Testis (tissue), 3 donors: ENCODE measurements around the gene SMCR8. TPM values are rescaled to one million over a fixed set of nuclear protein-coding genes. Genes with fewer than 3 reads are reported as not detected.
"Not testable (repeated sequence)": the region's sequence is repeated elsewhere in the genome, so short reads cannot be mapped to it uniquely, and the experiment has no call there.

ENCODE experiments used
- DNase-seq: peaks from one replicate; pipeline ENCODE4 v3.0.0-alpha.2; 2019
- H3K27ac ChIP-seq, 2 donors: fragments of 200-600 bp; sonication (generic); one replicate each; pipeline ENCODE4 v1.5.1; 2019
- H3K27me3 ChIP-seq: fragments of 200-600 bp; sonication (generic); one replicate; pipeline ENCODE4 v1.5.1; 2019
- H3K36me3 ChIP-seq: fragments of 200-600 bp; sonication (generic); one replicate; pipeline ENCODE4 v1.5.1; 2017; ENCODE audit warnings: low read depth; ENCODE audit errors: missing control alignments
- H3K4me1 ChIP-seq: fragments of 200-600 bp; sonication (generic); one replicate; pipeline ENCODE4 v1.5.1; 2019
- H3K4me3 ChIP-seq, 2 donors: fragments of 200-600 bp; sonication (generic); one replicate each; pipeline ENCODE4 v1.5.1; 2017 to 2019
- H3K9me3 ChIP-seq: fragments of 200-600 bp; sonication (generic); one replicate; pipeline ENCODE4 v1.5.1; 2017
- POLR2A ChIP-seq: fragments of 450-650 bp; IDR thresholded peaks from one replicate; pipeline ENCODE4 v1.6.1; 2017; ENCODE audit warnings: antibody characterized with exemption, mild to moderate bottlenecking, moderate library complexity
- WGBS, 2 donors: methylation state at CpG; one replicate each; pipeline ENCODE4 v1.1.5; 2018; 5-methylcytosine and 5-hydroxymethylcytosine counted together
- intact Hi-C: fragments of 100-400 bp; cut with DNase I; formaldehyde crosslinking; loops from one replicate; pipeline ENCODE4 v1.15.1; 2023; ENCODE audit warnings: low total_unique reads
- polyA plus RNA-seq: library from polyadenylated mRNA; stranded (reverse); fragments of 350-450 nt; fragmentation: Illumina TruSeq; extraction: RNeasy Lipid Tissue Mini Kit (QIAGEN cat#74804); gene quantifications from one replicate; pipeline ENCODE4 v1.2.3, GENCODE V29; 2014; ENCODE audit warnings: low read depth, low replicate concordance; ENCODE audit not compliant: insufficient read depth
- total RNA-seq, 2 donors: library from RNA; depleted of rRNA; stranded (reverse); fragments of >200 nt; gene quantifications; one replicate each; pipeline ENCODE4 v1.2.3, GENCODE V29; 2016
- TF ChIP-seq, protein P1 (sequence below), 3 experiments: fragments of 450-650 bp in 2 of 3; fragments of 200-600 bp in 1 of 3; sonication (generic) in 1 of 3; IDR thresholded peaks; one replicate each; pipeline ENCODE4 v1.5.1; 2016 to 2019; ENCODE audit warnings: antibody characterized with exemption in 3 of 3, mild to moderate bottlenecking in 2 of 3, moderate library complexity in 1 of 3

The SMCR8 gene
- total and polyA plus RNA-seq, 3 donors from 2014 or later, result 20.3 to 27.7 (median 25.0) TPM

DNA sequence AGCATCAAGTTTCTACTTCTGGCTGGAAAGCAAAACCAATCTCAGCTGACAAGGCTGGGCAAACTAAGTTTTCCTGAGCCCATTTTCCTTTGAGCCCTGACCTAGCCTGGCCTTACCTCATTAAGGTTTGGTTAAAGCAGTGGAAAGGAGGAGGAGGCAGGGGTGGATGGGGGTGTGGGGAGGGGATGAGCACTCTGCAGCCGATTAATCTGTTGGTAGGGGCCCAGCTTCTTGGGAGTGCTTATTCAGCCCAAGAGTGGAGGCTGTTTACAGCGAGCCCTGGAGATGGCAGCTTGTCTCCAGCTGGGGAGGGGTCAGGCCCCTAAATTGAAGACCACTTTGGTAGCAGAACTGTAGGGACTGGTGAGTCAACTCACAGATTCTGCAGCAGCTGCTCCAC, 12.0 kb downstream of the SMCR8 start:
- H3K27ac ChIP-seq, result no peak overlapping the region
- no peaks in the 10 kb centered on the region for H3K36me3 ChIP-seq
- no peak overlapping the region for H3K4me3 ChIP-seq
- WGBS, 2 donors, result 57 to 82% methylated on average over 2 of the region's 2 CpGs
- no peak for DNase-seq
- peaks cover 19% of the 10 kb centered on the region for H3K4me1 ChIP-seq
- no peaks in the 10 kb centered on the region for H3K9me3 ChIP-seq
- H3K27me3 ChIP-seq, result no peaks in the 10 kb centered on the region
- TF ChIP-seq, protein P1, sequence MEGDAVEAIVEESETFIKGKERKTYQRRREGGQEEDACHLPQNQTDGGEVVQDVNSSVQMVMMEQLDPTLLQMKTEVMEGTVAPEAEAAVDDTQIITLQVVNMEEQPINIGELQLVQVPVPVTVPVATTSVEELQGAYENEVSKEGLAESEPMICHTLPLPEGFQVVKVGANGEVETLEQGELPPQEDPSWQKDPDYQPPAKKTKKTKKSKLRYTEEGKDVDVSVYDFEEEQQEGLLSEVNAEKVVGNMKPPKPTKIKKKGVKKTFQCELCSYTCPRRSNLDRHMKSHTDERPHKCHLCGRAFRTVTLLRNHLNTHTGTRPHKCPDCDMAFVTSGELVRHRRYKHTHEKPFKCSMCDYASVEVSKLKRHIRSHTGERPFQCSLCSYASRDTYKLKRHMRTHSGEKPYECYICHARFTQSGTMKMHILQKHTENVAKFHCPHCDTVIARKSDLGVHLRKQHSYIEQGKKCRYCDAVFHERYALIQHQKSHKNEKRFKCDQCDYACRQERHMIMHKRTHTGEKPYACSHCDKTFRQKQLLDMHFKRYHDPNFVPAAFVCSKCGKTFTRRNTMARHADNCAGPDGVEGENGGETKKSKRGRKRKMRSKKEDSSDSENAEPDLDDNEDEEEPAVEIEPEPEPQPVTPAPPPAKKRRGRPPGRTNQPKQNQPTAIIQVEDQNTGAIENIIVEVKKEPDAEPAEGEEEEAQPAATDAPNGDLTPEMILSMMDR (IDR thresholded peaks at IDR 0.05), result no peak
- TF ChIP-seq POLR2A, result no peak
- intact Hi-C loops, result loop anchor here (10.0 kb wide), 1 partner anchor 62 kb away; the partner anchor contains the start of gene MIEF2

GRCh38 chr17:18327556-18327955, 12.5 kb downstream of the SMCR8 start:
- intact Hi-C loops, result loop anchor here (10.0 kb wide), 1 partner anchor 63 kb away; the partner anchor contains the start of gene MIEF2
- H3K27me3 ChIP-seq, result no peaks in the 10 kb centered on the region
- H3K27ac ChIP-seq, result no peak overlapping the region
- H3K9me3 ChIP-seq, result no peaks in the 10 kb centered on the region
- H3K36me3 ChIP-seq, result no peaks in the 10 kb centered on the region
- DNase-seq, result no peak
- no peak overlapping the region for H3K4me3 ChIP-seq
- H3K4me1 ChIP-seq, result peaks cover 19% of the 10 kb centered on the region
- 83 to 90% methylated on average over 10 of the region's 10 CpGs for WGBS, 2 donors
- no peak for TF ChIP-seq POLR2A
- TF ChIP-seq, protein P1 (IDR thresholded peaks at IDR 0.05), result no peak

DNA sequence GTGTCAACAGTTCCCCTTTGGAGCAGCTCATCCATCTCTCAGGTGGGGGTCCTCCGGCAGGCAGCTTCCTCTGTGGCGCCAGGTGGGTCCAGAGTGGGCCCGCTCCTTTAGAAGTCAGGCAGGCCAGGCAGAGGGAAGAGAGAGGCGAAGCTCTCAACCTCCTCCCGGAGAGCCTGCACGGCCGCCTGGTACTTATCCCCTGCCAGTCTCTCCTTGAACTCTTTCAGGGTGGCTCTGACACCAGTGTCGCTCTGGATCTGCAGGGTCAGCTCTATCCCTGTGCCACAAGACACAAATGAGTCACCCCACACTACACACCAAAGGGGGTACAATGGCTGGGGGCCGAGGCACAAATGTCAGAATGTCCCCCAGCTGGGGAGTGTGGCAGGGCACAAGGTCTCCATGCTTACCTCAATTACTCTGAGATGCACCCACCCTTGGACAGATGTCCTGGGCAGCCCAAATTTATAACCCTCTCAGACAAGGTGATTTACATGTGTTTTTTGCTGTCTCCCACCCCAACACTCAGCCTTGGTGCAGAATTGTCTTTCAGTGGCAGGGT, 13.6 kb downstream of the SMCR8 start:
- H3K27ac ChIP-seq, result no peak overlapping the region
- no peak for DNase-seq
- no peaks in the 10 kb centered on the region for H3K36me3 ChIP-seq
- 74 to 78% methylated on average over 7 to 9 of the region's 9 CpGs for WGBS, 2 donors
- H3K27me3 ChIP-seq, result no peaks in the 10 kb centered on the region
- H3K4me3 ChIP-seq, result no peak overlapping the region
- H3K9me3 ChIP-seq, result no peaks in the 10 kb centered on the region
- intact Hi-C loops, result loop anchor here (10.0 kb wide), 1 partner anchor 64 kb away; the partner anchor contains the start of gene MIEF2
- TF ChIP-seq POLR2A, result no peak
- TF ChIP-seq, protein P1 (IDR thresholded peaks at IDR 0.05), result no peak
- H3K4me1 ChIP-seq, result peaks cover 19% of the 10 kb centered on the region

DNA sequence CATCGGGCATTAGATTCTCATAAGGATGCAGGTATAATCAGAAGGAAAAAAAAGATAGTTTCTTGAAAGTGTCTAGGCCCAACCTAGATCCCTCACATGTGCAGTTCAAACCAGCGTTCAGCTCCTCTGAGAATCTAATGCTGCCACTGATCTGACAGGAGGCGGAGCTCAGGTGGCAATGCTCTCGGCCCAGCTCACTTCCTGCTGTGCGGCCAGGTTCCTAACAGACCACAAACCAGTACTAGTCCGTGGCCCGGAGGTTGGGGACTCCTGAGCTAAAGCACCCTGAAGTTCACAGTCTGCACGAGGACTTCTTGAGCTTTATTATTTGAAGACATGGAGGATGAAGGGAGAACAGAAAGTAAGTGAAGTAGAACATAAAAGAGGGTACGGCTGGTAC, 16.8 kb downstream of the SMCR8 start:
- Histone ChIP-seq H3K4me3 (no peak overlapping the region), H3K9me3 (no peaks in the 10 kb centered on the region), H3K27me3 (no peaks in the 10 kb centered on the region), H3K27ac (no peak overlapping the region), H3K4me1 (peaks cover 9% of the 10 kb centered on the region), H3K36me3 (no peaks in the 10 kb centered on the region)
- TF ChIP-seq, protein P1 (IDR thresholded peaks at IDR 0.05), result no peak
- no peak for TF ChIP-seq POLR2A
- intact Hi-C loops, result no loop called here
- 90 to 92% methylated on average over 9 of the region's 9 CpGs for WGBS, 2 donors
- no peak for DNase-seq

DNA sequence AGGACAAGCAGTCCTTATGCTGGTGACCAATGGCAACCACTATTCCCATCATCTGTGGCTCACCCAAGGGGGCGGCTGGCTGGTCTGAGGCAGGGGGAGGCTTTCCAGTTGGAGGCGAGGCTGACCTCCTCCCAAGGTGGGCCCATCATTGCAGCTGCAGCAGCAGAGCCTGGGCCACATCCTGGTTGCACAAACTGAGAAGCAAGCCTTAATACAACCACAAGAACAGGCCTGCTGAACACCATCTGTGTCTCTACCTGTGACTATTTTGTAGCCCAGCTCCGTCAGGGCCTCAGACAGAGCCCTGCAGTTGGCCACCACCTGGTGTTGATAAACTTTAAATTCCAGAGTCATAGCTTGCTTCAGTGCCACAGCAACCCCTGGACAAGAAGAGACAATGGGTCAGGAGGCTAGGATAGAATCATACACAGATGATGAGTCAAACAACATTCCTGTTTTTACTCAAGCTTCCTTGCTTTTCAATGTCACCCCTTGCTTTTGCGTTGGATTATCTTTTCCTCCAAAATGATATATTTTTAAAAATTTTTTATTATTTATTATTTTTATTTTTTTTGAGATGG, 17.9 kb downstream of the SMCR8 start:
- no peaks in the 10 kb centered on the region for H3K27me3 ChIP-seq
- WGBS, 2 donors, result 88 to 89% methylated on average over 1 to 4 of the region's 4 CpGs
- intact Hi-C loops, result no loop called here

GRCh38 chr17:18338158-18338557, 23.1 kb downstream of the SMCR8 start:
- intact Hi-C loops, H3K4me1 ChIP-seq, H3K9me3 ChIP-seq, H3K4me3 ChIP-seq, H3K27ac ChIP-seq, H3K27me3 ChIP-seq, H3K36me3 ChIP-seq, DNase-seq: not testable (repeated sequence)
- WGBS, 2 donors, result 71 to 96% methylated on average over 10 to 18 of the region's 25 CpGs

More for the DNA sequence above, 17.9 kb downstream of the SMCR8 start:
- DNase-seq, result no peak
- TF ChIP-seq POLR2A, result no peak
- TF ChIP-seq, protein P1 (IDR thresholded peaks at IDR 0.05), result no peak
- Histone ChIP-seq H3K27ac (no peak overlapping the region), H3K4me3 (no peak overlapping the region), H3K9me3 (no peaks in the 10 kb centered on the region), H3K36me3 (no peaks in the 10 kb centered on the region), H3K4me1 (peaks cover under 1% of the 10 kb centered on the region)
